Measurements from ENCODE around the gene PLB1. TPM values are rescaled to one million over a fixed set of nuclear protein-coding genes. Genes with fewer than 3 reads are reported as not detected.

PLB1 gene
- total RNA-seq, 1 experiment from 2014 or later, result 0.40 TPM

GRCh38 chr2:28613633-28614501 lies 118.0 kb downstream of the PLB1 start:
- ChIA-PET CTCF (no interaction called here), POLR2A (ENCODE audit: unreplicated experiment) (interaction anchor here (0.6 kb wide), 1 partner anchor 134 kb away, joined by 4 read pairs; no protein-coding TSS in a partner anchor)
- ATAC-seq (peak; percentile 48), DNase-seq (peak; percentile 94)
- intact Hi-C loops (cut with micrococcal nuclease), result loop anchor here (5.0 kb wide), 1 partner anchor 48 kb away; no protein-coding TSS in a partner anchor
- Histone ChIP-seq H3K79me2 (ENCODE audit: low read length) (no peaks in the 10 kb centered on the region), H2AFZ (ENCODE audit: low read length) (no peak overlapping the region), H3K27ac (ENCODE audit: low read length) (peak overlapping the region; percentile 94), H3K9me3 (ENCODE audit: low read length) (no peaks in the 10 kb centered on the region), H3K4me3 (ENCODE audit: low read length) (no peak overlapping the region; the same call in 1 of the 2 replicates), H3K9me2 (replicated peaks; ENCODE audit: low read length) (no peaks in the 10 kb centered on the region), H3K4me1 (ENCODE audit: insufficient read depth, low read length) (peaks cover 70% of the 10 kb centered on the region), H4K20me1 (ENCODE audit: low read length) (no peaks in the 10 kb centered on the region), H3F3A (ENCODE audit: low read length, unreplicated experiment) (no peaks in the 10 kb centered on the region), H3K27me3 (ENCODE audit: low read length) (no peaks in the 10 kb centered on the region), H3K4me2 (ENCODE audit: low read length) (peak overlapping the region; percentile 57), H3K36me3 (ENCODE audit: low read depth, low read length) (no peaks in the 10 kb centered on the region), H3K9ac (ENCODE audit: low read length) (peak overlapping the region; percentile 72)
- BruUV-seq (replicated peaks), result TSS peak; percentile 80
- TF ChIP-seq EZH2 (IDR thresholded peaks at IDR 0.05; ENCODE audit: low read length, unreplicated experiment) (no peak), CTCF (conservative IDR thresholded peaks at IDR 0.05; ENCODE audit: low read depth, low read length) (no peak), EZH2phosphoT487 (IDR thresholded peaks at IDR 0.05; ENCODE audit: borderline replicate concordance, low read length) (no peak)

GRCh38 chr2:28615706-28616105 lies 119.8 kb downstream of the PLB1 start:
- intact Hi-C loops (cut with micrococcal nuclease), result no loop called here

More at GRCh38 chr2:28615706-28616105, 119.8 kb downstream of the PLB1 start:
- H3F3A ChIP-seq (ENCODE audit: low read length, unreplicated experiment), result no peaks in the 10 kb centered on the region
- BruUV-seq (replicated peaks), result no TSS peak
- H2AFZ ChIP-seq (ENCODE audit: low read length), result no peak overlapping the region
- DNase-seq (no peak), ATAC-seq (no peak)
- no peak overlapping the region for H3K27ac ChIP-seq (ENCODE audit: low read length)
- H3K4me3 ChIP-seq (ENCODE audit: low read length), result no peak overlapping the region
- no peaks in the 10 kb centered on the region for H3K36me3 ChIP-seq (ENCODE audit: low read depth, low read length)
- ChIA-PET POLR2A (ENCODE audit: unreplicated experiment) (no interaction called here), CTCF (no interaction called here)
- H3K9me2 ChIP-seq (replicated peaks; ENCODE audit: low read length), result no peaks in the 10 kb centered on the region
- peaks cover 75% of the 10 kb centered on the region for H3K4me1 ChIP-seq (ENCODE audit: insufficient read depth, low read length)
- no peaks in the 10 kb centered on the region for H4K20me1 ChIP-seq (ENCODE audit: low read length)
- no peaks in the 10 kb centered on the region for H3K79me2 ChIP-seq (ENCODE audit: low read length)
- H3K9ac ChIP-seq (ENCODE audit: low read length), result no peak overlapping the region
- no peaks in the 10 kb centered on the region for H3K9me3 ChIP-seq (ENCODE audit: low read length)
- H3K27me3 ChIP-seq (ENCODE audit: low read length), result no peaks in the 10 kb centered on the region
- H3K4me2 ChIP-seq (ENCODE audit: low read length), result no peak overlapping the region
- TF ChIP-seq EZH2phosphoT487 (IDR thresholded peaks at IDR 0.05; ENCODE audit: borderline replicate concordance, low read length) (no peak), CTCF (conservative IDR thresholded peaks at IDR 0.05; ENCODE audit: low read depth, low read length) (no peak), EZH2 (IDR thresholded peaks at IDR 0.05; ENCODE audit: low read length, unreplicated experiment) (no peak)
